ENCODE results near the gene EPB41L5. TPM values are rescaled to one million over a fixed set of nuclear protein-coding genes. Genes with fewer than 3 reads are reported as not detected.

EPB41L5 gene
- total and polyA plus RNA-seq, 8 donors, result 5.3 to 64.5 (median 28.5) TPM

DNA sequence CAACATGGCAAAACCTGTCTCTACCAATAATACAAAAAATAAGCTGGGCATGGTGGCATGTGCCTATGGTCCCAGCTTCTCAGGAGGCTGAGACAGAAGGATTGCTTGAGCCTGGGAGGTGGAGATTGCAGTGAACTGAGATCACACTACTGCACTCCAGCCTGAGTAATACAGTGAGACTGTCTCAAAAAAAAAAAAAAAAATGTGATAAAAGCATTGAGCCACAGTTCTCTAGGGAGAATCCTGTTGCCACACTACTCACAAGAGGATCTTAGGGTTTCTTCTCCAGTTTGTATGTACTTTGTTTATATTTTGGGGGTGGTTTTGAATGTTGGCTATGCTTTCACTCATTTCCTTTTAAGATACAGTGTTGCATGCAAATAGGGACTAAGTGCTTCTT lies 148.3 kb downstream of the EPB41L5 start:
- peaks cover 1 to 21% (median 12%) of the 10 kb centered on the region in 4 donors for H3K36me3 ChIP-seq
- no peak overlapping the region for H3K4me3 ChIP-seq
- no peaks in the 10 kb centered on the region for H3K27me3 ChIP-seq
- H3K9me3 ChIP-seq, result peaks cover 0 to 1% (median 0%) of the 10 kb centered on the region in 4 donors
- intact Hi-C loops (cut with DNase I; ENCODE audit: low total_unique reads), result no loop called here
- H3K4me1 ChIP-seq, result no peaks in the 10 kb centered on the region
- no peak overlapping the region for H3K27ac ChIP-seq
- no peak for DNase-seq
- TF ChIP-seq CTCF (IDR thresholded peaks at IDR 0.05) (no peak), EP300 (IDR thresholded peaks at IDR 0.05) (no peak), POLR2A (IDR thresholded peaks at IDR 0.05) (no peak), POLR2AphosphoS5 (IDR thresholded peaks at IDR 0.05) (no peak)

GRCh38 chr2:120162716-120163115 lies 149.8 kb downstream of the EPB41L5 start:
- H3K27ac ChIP-seq, result no peak overlapping the region
- no peak overlapping the region for H3K4me3 ChIP-seq
- H3K27me3 ChIP-seq, result no peaks in the 10 kb centered on the region
- DNase-seq, result no peak
- 91 to 95% (median 94%) methylated on average over 5 of the region's 5 CpGs for WGBS, 5 donors
- TF ChIP-seq POLR2AphosphoS5 (IDR thresholded peaks at IDR 0.05), result no peak
- no peak for TF ChIP-seq EP300 (IDR thresholded peaks at IDR 0.05)
- no peak for TF ChIP-seq POLR2A (IDR thresholded peaks at IDR 0.05)
- no peak for TF ChIP-seq CTCF (IDR thresholded peaks at IDR 0.05)
- no peaks in the 10 kb centered on the region for H3K9me3 ChIP-seq
- intact Hi-C loops (cut with DNase I; ENCODE audit: low total_unique reads), result no loop called here
- peaks cover 0 to 20% (median 11%) of the 10 kb centered on the region in 4 donors for H3K36me3 ChIP-seq
- H3K4me1 ChIP-seq, result no peaks in the 10 kb centered on the region

- Histone ChIP-seq H3K9me3 (no peaks in the 10 kb centered on the region), H3K27me3 (no peaks in the 10 kb centered on the region), H3K4me1 (no peaks in the 10 kb centered on the region), H3K4me3 (no peak overlapping the region), H3K27ac (no peak overlapping the region), H3K36me3 (peaks cover 0 to 37% (median 26%) of the 10 kb centered on the region in 4 donors)
- TF ChIP-seq POLR2A (IDR thresholded peaks at IDR 0.05) (no peak), CTCF (IDR thresholded peaks at IDR 0.05) (no peak), EP300 (IDR thresholded peaks at IDR 0.05) (no peak), POLR2AphosphoS5 (IDR thresholded peaks at IDR 0.05) (no peak)
- WGBS, 5 donors, result 91 to 99% (median 96%) methylated on average over 2 of the region's 2 CpGs
- DNase-seq, result no peak
- intact Hi-C loops (cut with DNase I; ENCODE audit: low total_unique reads), result no loop called here
These were observed 154.4 kb downstream of the EPB41L5 start for GRCh38 chr2:120167272-120167671.

DNA sequence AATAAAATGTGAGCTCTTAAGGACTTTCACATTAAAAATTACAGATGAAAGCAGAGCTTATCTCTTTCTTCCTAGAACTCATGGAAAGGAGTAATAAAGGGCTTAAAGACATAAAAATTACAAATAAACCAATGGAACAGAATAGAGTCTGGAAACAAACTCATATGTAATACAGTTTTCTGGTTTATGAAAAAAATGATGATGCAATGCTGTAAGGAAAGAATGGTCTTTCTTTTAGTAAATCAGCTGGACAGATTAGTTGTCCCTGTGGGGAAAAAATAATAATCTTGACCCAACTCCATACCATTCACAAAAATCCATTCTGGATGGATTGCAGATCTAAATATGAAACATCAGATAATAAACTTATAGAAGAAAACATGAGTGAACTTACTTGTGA lies 156.1 kb downstream of the EPB41L5 start:
- H3K4me3 ChIP-seq, result no peak overlapping the region
- intact Hi-C loops (cut with DNase I; ENCODE audit: low total_unique reads), result no loop called here
- no peak for TF ChIP-seq CTCF (IDR thresholded peaks at IDR 0.05)
- TF ChIP-seq POLR2AphosphoS5 (IDR thresholded peaks at IDR 0.05), result no peak
- TF ChIP-seq POLR2A (IDR thresholded peaks at IDR 0.05), result no peak
- no peak for TF ChIP-seq EP300 (IDR thresholded peaks at IDR 0.05)
- no peaks in the 10 kb centered on the region for H3K27me3 ChIP-seq
- H3K9me3 ChIP-seq, result no peaks in the 10 kb centered on the region
- H3K36me3 ChIP-seq, result peaks cover 0 to 37% (median 26%) of the 10 kb centered on the region in 4 donors
- DNase-seq, result no peak
- H3K4me1 ChIP-seq, result no peaks in the 10 kb centered on the region
- H3K27ac ChIP-seq, result no peak overlapping the region

Data from stomach (tissue), 9 donors.